Chondrocyte (in vitro differentiated cells): ENCODE measurements around the gene AFF3. TPM values are rescaled to one million over a fixed set of nuclear protein-coding genes. Genes with fewer than 3 reads are reported as not detected.

ENCODE experiments used
- DNase-seq: peaks from one replicate; pipeline ENCODE4 v3.0.0; 2021; ENCODE audit warnings: mixed read lengths, low spot score
- H3K27ac Mint-ChIP-seq: one replicate; pipeline ENCODE4 v1.8.0; 2021; ENCODE audit warnings: mild to moderate bottlenecking, moderate library complexity, mixed read lengths; ENCODE audit not compliant: unreplicated experiment
- H3K27me3 Mint-ChIP-seq: 2 replicates; pipeline ENCODE4 v1.8.0; 2021; ENCODE audit warnings: low read depth, mixed read lengths
- H3K36me3 Mint-ChIP-seq: 2 replicates; pipeline ENCODE4 v1.8.0; 2021; ENCODE audit warnings: low read depth, mixed read lengths
- H3K4me1 Mint-ChIP-seq: 2 replicates; pipeline ENCODE4 v1.8.0; 2021; ENCODE audit warnings: low read depth, mild to moderate bottlenecking, mixed read lengths
- H3K4me3 Mint-ChIP-seq: one replicate; pipeline ENCODE4 v1.8.0; 2021; ENCODE audit warnings: mild to moderate bottlenecking, moderate library complexity, mixed read lengths; ENCODE audit not compliant: unreplicated experiment
- H3K9me3 Mint-ChIP-seq: 2 replicates; pipeline ENCODE4 v1.8.0; 2021; ENCODE audit warnings: low read depth, mixed read lengths
- total RNA-seq: library from RNA; stranded (reverse); gene quantifications from 3 replicates; pipeline ENCODE4 v1.2.1, GENCODE V29; 2021
- TF ChIP-seq, protein P1 (sequence below): fragments of 200-600 bp; sonication (generic); IDR thresholded peaks from 2 replicates; pipeline ENCODE4 v1.5.0; 2021; ENCODE audit warnings: antibody characterized with exemption, mild to moderate bottlenecking, moderate library complexity

Gene AFF3
- total RNA-seq, 1 donor from 2014 or later, result 127 TPM

DNA sequence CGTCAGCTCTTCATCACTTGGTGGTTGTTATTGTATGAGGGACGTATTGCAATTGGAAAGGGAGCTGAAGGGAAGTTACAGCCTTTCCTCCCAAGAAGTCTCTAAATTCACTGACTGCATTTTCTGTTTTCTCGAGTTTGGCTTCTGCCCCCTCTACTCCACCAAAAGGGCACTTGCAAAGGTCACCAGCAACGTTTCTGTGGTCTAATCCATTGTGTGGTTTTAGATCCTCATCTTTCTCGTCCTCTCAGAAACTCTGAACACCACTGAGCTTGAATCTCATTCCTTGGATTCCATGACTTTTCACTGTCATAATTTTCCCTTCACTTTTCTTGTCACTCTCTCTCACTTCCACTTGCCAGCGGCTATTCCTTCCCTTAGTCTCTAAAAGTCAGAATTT lies 308.0 kb downstream of the AFF3 start:
- H3K27me3 Mint-ChIP-seq, result no peaks in the 10 kb centered on the region
- H3K4me1 Mint-ChIP-seq, result peaks cover 41% of the 10 kb centered on the region
- peak overlapping the region; percentile 18 for H3K27ac Mint-ChIP-seq
- H3K9me3 Mint-ChIP-seq, result peaks cover under 1% of the 10 kb centered on the region
- no peak overlapping the region for H3K4me3 Mint-ChIP-seq
- H3K36me3 Mint-ChIP-seq, result peaks cover 29% of the 10 kb centered on the region
- no peak for DNase-seq
- TF ChIP-seq, protein P1, sequence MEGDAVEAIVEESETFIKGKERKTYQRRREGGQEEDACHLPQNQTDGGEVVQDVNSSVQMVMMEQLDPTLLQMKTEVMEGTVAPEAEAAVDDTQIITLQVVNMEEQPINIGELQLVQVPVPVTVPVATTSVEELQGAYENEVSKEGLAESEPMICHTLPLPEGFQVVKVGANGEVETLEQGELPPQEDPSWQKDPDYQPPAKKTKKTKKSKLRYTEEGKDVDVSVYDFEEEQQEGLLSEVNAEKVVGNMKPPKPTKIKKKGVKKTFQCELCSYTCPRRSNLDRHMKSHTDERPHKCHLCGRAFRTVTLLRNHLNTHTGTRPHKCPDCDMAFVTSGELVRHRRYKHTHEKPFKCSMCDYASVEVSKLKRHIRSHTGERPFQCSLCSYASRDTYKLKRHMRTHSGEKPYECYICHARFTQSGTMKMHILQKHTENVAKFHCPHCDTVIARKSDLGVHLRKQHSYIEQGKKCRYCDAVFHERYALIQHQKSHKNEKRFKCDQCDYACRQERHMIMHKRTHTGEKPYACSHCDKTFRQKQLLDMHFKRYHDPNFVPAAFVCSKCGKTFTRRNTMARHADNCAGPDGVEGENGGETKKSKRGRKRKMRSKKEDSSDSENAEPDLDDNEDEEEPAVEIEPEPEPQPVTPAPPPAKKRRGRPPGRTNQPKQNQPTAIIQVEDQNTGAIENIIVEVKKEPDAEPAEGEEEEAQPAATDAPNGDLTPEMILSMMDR, result no peak

DNA sequence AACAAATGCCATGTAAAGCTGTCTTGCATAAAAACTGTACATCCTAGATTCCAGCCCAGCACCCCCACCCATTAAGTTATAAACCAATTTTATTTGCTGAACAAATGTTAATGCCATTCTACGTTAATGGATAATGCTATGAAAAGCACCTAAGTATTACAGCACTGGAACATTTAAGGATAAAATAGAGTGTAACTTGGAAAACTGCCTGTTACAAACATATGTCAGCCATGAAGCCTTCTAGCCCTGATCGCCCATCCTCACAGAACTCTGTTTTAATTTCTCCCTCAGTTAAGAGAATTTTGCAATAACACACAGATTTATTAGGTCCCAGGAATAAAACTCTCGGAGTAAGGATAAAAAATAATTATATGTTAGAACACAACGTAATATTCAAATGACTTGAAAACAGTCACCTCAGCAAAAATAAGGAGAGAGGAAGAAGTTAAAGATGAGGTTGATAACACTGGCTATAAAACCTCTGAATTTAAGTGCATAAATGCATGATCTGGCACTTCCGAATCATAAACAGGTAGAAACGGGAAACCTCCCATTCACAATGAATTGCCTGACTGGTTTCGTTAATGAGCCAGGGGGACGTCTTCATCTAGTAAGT lies 308.7 kb downstream of the AFF3 start:
- no peak for DNase-seq
- Mint-ChIP-seq H3K36me3 (peaks cover 32% of the 10 kb centered on the region), H3K9me3 (peaks cover 4% of the 10 kb centered on the region), H3K27ac (no peak overlapping the region), H3K27me3 (no peaks in the 10 kb centered on the region), H3K4me3 (no peak overlapping the region), H3K4me1 (peaks cover 48% of the 10 kb centered on the region)
- TF ChIP-seq, protein P1, result no peak

- Mint-ChIP-seq H3K4me1 (peaks cover 51% of the 10 kb centered on the region), H3K27me3 (no peaks in the 10 kb centered on the region), H3K36me3 (peaks cover 34% of the 10 kb centered on the region), H3K27ac (no peak overlapping the region), H3K9me3 (peaks cover 4% of the 10 kb centered on the region), H3K4me3 (no peak overlapping the region)
- TF ChIP-seq, protein P1, result no peak
- DNase-seq, result no peak
These were observed 309.5 kb downstream of the AFF3 start for GRCh38 chr2:99832926-99833325.

GRCh38 chr2:99831772-99832171 lies 310.6 kb downstream of the AFF3 start:
- DNase-seq, result no peak
- Mint-ChIP-seq H3K36me3 (peaks cover 38% of the 10 kb centered on the region), H3K9me3 (peaks cover 4% of the 10 kb centered on the region), H3K4me3 (no peak overlapping the region), H3K27me3 (no peaks in the 10 kb centered on the region), H3K4me1 (peaks cover 53% of the 10 kb centered on the region), H3K27ac (no peak overlapping the region)
- TF ChIP-seq, protein P1, result no peak

DNA sequence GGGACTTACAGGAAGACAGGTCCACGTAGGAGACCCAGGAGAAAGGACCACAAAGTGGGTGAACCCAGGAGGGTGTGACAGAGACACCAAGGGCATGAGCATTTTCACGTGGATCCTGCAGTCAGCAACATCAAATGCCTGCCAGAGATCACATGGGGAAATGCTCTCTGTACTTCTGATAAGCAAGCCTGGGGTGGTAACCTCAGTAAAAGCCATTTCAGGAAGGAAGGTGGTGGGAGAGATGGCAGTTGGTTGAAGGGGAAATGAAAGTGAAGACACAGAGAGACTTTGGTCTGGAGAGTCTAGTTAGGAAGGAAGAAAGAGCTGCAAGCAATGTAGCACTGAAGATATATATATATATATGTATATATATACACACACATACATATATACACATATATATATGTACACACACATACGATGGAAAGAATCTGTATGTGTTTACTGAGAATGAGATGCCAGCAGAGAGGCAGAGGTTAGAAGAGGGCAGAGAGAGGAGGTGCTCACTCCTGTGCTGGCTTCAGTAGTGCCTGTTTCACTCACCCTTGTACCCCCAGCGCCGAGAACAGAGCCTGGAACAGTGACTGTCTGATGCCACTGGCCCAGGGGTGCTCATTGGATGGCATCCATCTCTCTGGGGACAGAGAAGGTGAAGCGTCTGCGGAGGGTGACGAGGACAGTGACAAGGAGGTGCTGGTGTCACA lies 314.9 kb downstream of the AFF3 start:
- Mint-ChIP-seq H3K9me3 (peaks cover 4% of the 10 kb centered on the region), H3K4me1 (peaks cover 48% of the 10 kb centered on the region), H3K4me3 (no peak overlapping the region), H3K27me3 (no peaks in the 10 kb centered on the region), H3K27ac (peak overlapping the region; percentile 60), H3K36me3 (peaks cover 33% of the 10 kb centered on the region)
- no peak for DNase-seq
- TF ChIP-seq, protein P1, result no peak
